Activated gamma-delta T cell treated with anti-CD3 and anti-CD28 coated beads, Interleukin-2, amount 50 U/mL, for 16 hours (primary cell): ENCODE data around the gene FBXO11.

Experiments
- DNase-seq: peaks from one replicate; pipeline ENCODE4 v3.0.0-alpha.2; 2020; ENCODE audit warnings: low read depth

The FBXO11 gene

DNA sequence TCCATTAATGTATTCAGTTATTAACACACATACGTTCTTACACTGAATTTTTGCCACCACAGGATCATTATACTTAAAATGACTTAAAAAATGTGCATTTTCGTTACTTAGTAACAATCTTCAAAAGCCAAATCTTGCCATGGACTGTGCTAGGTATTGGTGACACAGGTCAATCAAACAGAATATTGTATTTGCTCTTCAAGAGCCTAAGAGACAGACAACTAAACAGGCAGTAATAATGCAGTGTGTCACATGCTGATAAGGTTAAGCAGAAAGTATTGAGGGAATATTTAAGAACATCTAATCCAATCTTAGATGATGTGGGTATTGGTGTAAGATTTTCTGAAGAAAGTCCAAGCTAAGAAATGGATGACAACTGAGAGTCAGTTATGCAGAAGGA is 56.9 kb downstream of the FBXO11 start:
- no peak for DNase-seq

DNA sequence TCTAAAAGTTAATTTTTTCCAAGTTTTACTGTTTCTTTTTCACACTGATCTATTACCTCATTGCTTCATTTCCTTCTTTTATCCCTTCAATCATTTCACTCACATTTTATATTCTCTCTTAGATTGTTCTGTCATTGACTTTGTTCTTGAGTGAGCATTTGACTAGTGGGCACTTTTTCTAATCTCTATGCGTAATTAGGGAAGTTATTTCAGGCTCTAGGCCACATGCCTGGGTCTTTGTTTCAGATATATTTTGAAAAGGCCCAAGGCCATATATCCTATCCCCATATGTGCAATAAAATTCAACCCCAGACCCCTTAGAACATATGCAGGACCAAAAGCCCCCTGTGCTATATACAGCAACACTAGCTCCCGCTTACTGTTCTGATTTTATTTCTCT is 62.1 kb downstream of the FBXO11 start:
- no peak for DNase-seq

- DNase-seq = no peak
These were observed 62.9 kb downstream of the FBXO11 start for GRCh38 chr2:47843407-47843806.

DNA sequence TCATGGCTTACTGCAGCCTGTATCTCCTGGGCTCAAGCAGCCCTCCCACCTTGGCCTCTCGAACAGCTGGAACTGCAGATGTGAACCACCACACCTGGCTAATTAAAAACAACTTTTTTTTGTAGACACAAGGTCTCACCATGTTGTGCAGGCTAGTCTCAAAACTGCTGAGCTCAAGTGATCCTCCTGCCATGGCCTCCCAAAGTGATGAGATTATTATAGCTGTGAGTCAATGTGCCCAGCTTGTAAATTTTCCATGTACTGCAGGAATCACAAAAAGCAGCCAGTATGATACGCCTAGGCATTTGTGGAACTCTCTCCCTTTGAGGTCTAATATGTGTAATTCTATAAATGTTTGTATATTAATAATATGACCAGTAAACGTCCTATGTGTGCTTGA is 63.5 kb downstream of the FBXO11 start:
- no peak for DNase-seq

DNA sequence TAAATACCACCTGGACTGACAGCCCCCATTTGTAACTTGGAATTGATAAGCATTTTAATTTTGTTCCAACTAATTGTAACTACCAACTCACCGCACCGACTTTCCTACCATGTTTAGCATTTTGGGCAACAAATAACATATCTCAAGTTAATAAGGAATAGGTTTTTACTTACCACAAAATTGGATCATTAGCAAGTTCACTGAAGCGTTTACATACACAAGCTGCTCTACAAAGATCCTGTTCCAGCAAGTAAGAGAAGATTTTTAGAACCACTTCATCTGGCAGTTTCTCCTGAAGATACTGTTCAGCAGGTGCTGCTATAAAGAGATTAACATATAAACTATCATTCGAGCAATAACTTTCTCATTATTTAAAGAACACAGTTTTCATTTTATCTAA is 67.6 kb downstream of the FBXO11 start:
- DNase-seq = no peak

- DNase-seq = no peak
These were observed 68.0 kb downstream of the FBXO11 start for GRCh38 chr2:47838249-47838648.

GRCh38 chr2:47833516-47833968 is 72.8 kb downstream of the FBXO11 start:
- DNase-seq = no peak

- no peak for DNase-seq
These were observed 83.8 kb downstream of the FBXO11 start for GRCh38 chr2:47822518-47822917.

DNA sequence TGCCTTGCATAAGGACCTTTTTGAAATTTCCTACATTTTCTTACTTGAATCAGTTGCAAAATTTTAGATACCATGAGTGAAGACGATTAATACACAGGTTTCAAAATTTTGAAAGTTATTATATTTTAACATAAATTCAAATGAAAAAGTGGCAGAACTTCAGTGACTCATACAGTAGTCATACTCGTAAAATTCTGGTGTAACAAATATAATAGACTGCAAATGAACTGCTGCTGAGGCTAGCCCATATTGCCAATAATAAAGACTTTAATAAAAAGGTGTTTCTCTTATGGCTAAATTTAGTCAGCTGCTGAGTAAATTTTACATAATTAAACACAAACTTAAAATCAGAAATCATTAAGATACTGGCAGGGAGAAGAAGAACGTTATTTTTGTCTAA is 86.5 kb downstream of the FBXO11 start:
- DNase-seq = no peak

DNA sequence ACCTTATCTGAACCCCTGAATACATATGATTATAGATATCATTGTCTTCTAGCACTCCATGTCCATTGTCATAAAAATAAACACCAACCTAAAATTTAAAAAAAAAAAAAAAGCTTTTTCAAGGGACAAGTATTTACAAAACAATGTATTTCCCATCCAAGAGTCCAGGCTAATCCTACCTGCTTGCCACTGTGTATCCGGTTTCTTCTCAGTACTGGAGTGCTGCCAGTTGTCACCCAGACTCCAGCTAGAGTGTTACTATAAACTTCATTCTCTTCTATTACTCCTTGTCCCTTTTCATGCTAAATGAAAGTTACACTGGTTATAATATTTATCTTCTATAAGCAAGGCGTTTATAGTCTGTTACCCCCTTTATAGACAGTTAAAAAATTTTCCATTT is 87.5 kb downstream of the FBXO11 start:
- DNase-seq = no peak

DNA sequence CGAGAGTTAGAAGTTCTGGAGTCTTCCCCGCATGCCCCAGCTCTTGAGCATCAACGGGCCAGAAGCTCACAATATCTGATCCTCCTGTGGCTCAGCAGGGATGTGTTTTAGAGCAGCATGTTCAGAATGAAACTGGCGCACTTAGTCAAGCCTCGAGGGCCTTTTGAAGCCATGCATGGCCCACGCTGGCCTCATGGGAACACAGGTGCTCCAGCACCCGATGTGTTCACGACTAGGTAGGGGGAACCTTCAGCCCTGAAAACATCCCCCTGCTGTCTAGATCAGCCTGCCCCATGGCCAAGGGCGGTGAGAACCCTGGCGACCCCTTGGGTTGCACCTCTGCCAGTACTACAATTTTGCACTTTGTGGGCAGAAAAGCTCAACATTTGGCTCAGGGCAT is 90.5 kb downstream of the FBXO11 start:
- DNase-seq = no peak

DNA sequence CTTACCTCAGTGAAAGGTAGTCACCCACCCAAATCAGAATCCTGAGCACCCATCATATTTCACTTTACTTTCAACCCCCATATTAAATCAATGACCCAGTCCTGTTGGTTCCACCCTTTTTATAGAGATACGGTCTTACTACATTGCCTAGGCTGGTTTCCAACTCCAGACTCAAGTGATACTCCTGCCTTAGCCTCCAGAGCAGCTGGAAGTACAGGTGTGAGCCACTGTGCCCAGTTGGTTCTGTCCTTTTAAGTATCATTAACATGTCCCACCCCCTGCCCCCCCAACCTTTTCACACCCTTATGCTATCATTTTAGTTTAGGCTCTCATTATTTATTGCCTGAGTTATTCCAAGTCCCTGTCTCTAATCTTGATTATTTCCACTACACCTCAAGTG is 94.6 kb downstream of the FBXO11 start:
- DNase-seq = no peak

GRCh38 chr2:47810850-47811249 is 95.4 kb downstream of the FBXO11 start:
- no peak for DNase-seq

DNA sequence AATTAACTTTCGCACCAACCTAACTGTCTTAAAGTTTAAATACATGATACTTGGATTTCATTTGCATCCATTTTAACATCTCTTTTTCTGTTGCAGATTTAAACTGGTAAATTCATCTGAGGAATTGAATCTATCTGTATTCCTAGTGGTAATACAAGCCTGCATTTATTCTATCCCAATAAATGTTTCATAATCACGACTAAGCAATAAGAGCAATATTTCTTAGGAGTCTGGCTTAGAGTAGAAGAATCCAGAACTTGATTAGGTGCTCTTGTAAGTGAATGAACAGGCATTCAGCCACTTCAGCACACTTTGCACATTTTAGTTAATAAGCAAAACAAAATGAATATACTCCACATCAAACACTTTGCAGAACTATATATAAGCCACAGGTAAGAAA is 96.4 kb downstream of the FBXO11 start:
- no peak for DNase-seq

DNA sequence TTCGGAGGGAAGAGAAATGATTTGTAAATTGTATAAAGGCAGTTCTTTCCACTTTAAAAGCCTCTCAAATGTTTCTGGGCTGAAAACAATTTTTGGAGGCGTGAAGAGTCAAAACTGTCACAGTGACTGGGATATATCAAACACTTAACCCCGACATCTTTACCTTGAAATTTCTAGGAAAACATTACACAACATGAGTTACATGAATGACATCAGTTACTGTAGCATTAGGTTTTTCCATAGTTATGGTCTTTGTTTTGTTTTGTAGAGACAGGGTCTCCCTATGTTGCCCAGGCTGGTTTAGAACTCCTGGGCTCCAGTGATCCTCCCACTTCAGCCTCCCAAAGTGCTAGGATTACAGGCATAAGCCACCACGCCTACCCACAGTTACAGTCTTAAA is 97.7 kb downstream of the FBXO11 start:
- no peak for DNase-seq

- DNase-seq = no peak
These were observed 100.4 kb downstream of the FBXO11 start for GRCh38 chr2:47805850-47806249.

GRCh38 chr2:47803770-47804169 is 102.5 kb downstream of the FBXO11 start:
- DNase-seq = no peak

- no peak for DNase-seq
These were observed 102.9 kb downstream of the FBXO11 start for GRCh38 chr2:47803363-47803762.

GRCh38 chr2:47801118-47801517 is 105.2 kb downstream of the FBXO11 start:
- no peak for DNase-seq

GRCh38 chr2:47799031-47799609 is 107.2 kb downstream of the FBXO11 start:
- no peak for DNase-seq

DNA sequence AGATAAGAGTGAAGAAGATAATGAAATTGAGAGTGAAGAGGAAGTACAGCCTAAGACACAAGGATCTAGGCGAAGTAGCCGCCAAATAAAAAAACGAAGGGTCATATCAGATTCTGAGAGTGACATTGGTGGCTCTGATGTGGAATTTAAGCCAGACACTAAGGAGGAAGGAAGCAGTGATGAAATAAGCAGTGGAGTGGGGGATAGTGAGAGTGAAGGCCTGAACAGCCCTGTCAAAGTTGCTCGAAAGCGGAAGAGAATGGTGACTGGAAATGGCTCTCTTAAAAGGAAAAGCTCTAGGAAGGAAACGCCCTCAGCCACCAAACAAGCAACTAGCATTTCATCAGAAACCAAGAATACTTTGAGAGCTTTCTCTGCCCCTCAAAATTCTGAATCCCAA is 107.7 kb downstream of the FBXO11 start:
- no peak for DNase-seq

- DNase-seq = no peak
These were observed 110.1 kb downstream of the FBXO11 start for GRCh38 chr2:47796090-47796697.

GRCh38 chr2:47785986-47786385 is 120.3 kb downstream of the FBXO11 start:
- no peak for DNase-seq

GRCh38 chr2:47784352-47784851 is 121.9 kb downstream of the FBXO11 start:
- no peak for DNase-seq
